Measurements from ENCODE around the gene RFC2.
A peak's percentile ranks its signal among the peaks of the same experiment; 100 is the strongest.
"Not testable (repeated sequence)": the region's sequence is repeated elsewhere in the genome, so short reads cannot be mapped to it uniquely, and the experiment has no call there.

Gene RFC2

GRCh38 chr7:74216361-74216761, 37.8 kb downstream of the RFC2 start:
- no peak for DNase-seq

- DNase-seq: no peak
Measured at GRCh38 chr7:74215921-74216320, 38.3 kb downstream of the RFC2 start.

GRCh38 chr7:74214816-74215630, 39.2 kb downstream of the RFC2 start:
- DNase-seq: no peak

- no peak for DNase-seq
Measured at GRCh38 chr7:74212661-74213060, 41.5 kb downstream of the RFC2 start.

GRCh38 chr7:74208241-74208640, 46.0 kb downstream of the RFC2 start:
- DNase-seq: not testable (repeated sequence)

GRCh38 chr7:74207586-74207985, 46.6 kb downstream of the RFC2 start:
- no peak for DNase-seq

- peak; percentile 86 for DNase-seq
Measured at GRCh38 chr7:74206589-74207120, 47.5 kb downstream of the RFC2 start.

GRCh38 chr7:74206052-74206451, 48.1 kb downstream of the RFC2 start:
- DNase-seq: not testable (repeated sequence)

- DNase-seq: no peak
Measured at GRCh38 chr7:74203956-74204618, 50.1 kb downstream of the RFC2 start.

GRCh38 chr7:74202841-74203556, 51.2 kb downstream of the RFC2 start:
- peak; percentile 41 for DNase-seq

GRCh38 chr7:74199551-74200355, 54.4 kb downstream of the RFC2 start:
- no peak for DNase-seq

- DNase-seq: no peak
Measured at GRCh38 chr7:74197449-74198124, 56.6 kb downstream of the RFC2 start.

- DNase-seq: not testable (repeated sequence)
Measured at GRCh38 chr7:74195968-74196654, 58.1 kb downstream of the RFC2 start.

- not testable (repeated sequence) for DNase-seq
Measured at GRCh38 chr7:74195139-74195860, 58.9 kb downstream of the RFC2 start.

- DNase-seq: no peak
Measured at GRCh38 chr7:74194686-74195085, 59.5 kb downstream of the RFC2 start.

- no peak for DNase-seq
Measured at GRCh38 chr7:74193913-74194312, 60.3 kb downstream of the RFC2 start.

GRCh38 chr7:74193054-74193453, 61.1 kb downstream of the RFC2 start:
- no peak for DNase-seq

- no peak for DNase-seq
Measured at GRCh38 chr7:74191231-74191630, 63.0 kb downstream of the RFC2 start.

GRCh38 chr7:74190259-74190658, 63.9 kb downstream of the RFC2 start:
- no peak for DNase-seq

- no peak for DNase-seq
Measured at GRCh38 chr7:74187915-74188675, 66.1 kb downstream of the RFC2 start.

All from activated CD4-positive, alpha-beta T cell treated with anti-CD3 and anti-CD28 coated beads, Interleukin-2, Interleukin-6, amounts not matched to agents 100 ng/mL and 50 ng/mL, durations not matched to agents 16 hours and 8 hours (primary cell).